Measurements from ENCODE around the gene GMPS. TPM values are rescaled to one million over a fixed set of nuclear protein-coding genes. Genes with fewer than 3 reads are reported as not detected.

The GMPS gene
- total and polyA plus RNA-seq, 2 of the 4 experiments (the other 2 are of a cell fraction) = 33.9 to 52.5 TPM

- Histone ChIP-seq H3K4me1 (ENCODE audit: control insufficient read depth, insufficient read depth, low read length) (0 out of 2 replicates have a peak, but pooled peaks cover 2% of the 10 kb centered on the region), H4K5ac (ENCODE audit: low read depth, low read length) (no peak overlapping the region), H3K27me3 (ENCODE audit: control insufficient read depth, insufficient read depth, low read length) (no peaks in the 10 kb centered on the region), H3K79me1 (ENCODE audit: low read depth in 1 of 2, low read length in 2 of 2) (no peaks in the 10 kb centered on the region), H2AK5ac (ENCODE audit: low read depth, low read length) (no peak overlapping the region), H2BK5ac (ENCODE audit: low read depth, low read length, poor library complexity, severe bottlenecking) (no peak overlapping the region), H2AFZ (replicated peaks; ENCODE audit: low read length, poor library complexity) (no peak overlapping the region), H2BK15ac (ENCODE audit: low read depth, low read length) (no peak overlapping the region), H3K27ac (ENCODE audit: insufficient read depth, low read length) (no peak overlapping the region), H3K18ac (ENCODE audit: low read depth, low read length) (no peak overlapping the region), H3K9me1 (ENCODE audit: insufficient read depth, low read length) (no peaks in the 10 kb centered on the region), H4K8ac (ENCODE audit: low read depth in 2 of 2, low read length in 2 of 2) (no peak overlapping the region), H3K23ac (ENCODE audit: low read depth, low read length) (no peak overlapping the region), H2BK20ac (ENCODE audit: low read depth, low read length) (no peak overlapping the region), H3K9ac (ENCODE audit: low read depth, low read length) (no peak overlapping the region), H4K20me1 (ENCODE audit: insufficient read depth, low read length) (no peaks in the 10 kb centered on the region), H3K56ac (ENCODE audit: extremely low read depth, insufficient read depth, low read length) (no peak overlapping the region), H4K91ac (ENCODE audit: insufficient read depth, low read depth, low read length) (no peak overlapping the region), H3K14ac (replicated peaks; ENCODE audit: low read depth, low read length) (no peak overlapping the region), H3K36me3 (ENCODE audit: control insufficient read depth, insufficient read depth, low read length) (peaks cover 19% of the 10 kb centered on the region), H3K9me3 (ENCODE audit: control insufficient read depth, insufficient read depth, low read length) (no peaks in the 10 kb centered on the region), H2AK9ac (replicated peaks; ENCODE audit: low read depth, low read length, poor library complexity) (no peak overlapping the region), H2BK120ac (ENCODE audit: low read depth, low read length) (no peak overlapping the region), H3K4ac (ENCODE audit: low read depth, low read length) (no peak overlapping the region), H3K4me2 (ENCODE audit: low read depth, low read length) (no peak overlapping the region), H3K4me3 (ENCODE audit: insufficient read depth, low read depth, low read length) (no peak overlapping the region)
- TF ChIP-seq FOS (IDR thresholded peaks at IDR 0.05; ENCODE audit: low read depth, low read length) (no peak), RCOR1 (IDR thresholded peaks at IDR 0.05; ENCODE audit: insufficient replicate concordance, low read length) (no peak), MXI1 (IDR thresholded peaks at IDR 0.05; ENCODE audit: borderline replicate concordance, low read depth, low read length) (no peak), SMC3 (IDR thresholded peaks at IDR 0.05; ENCODE audit: low read depth, low read length) (no peak), RFX5 (IDR thresholded peaks at IDR 0.05; ENCODE audit: low read depth, low read length) (no peak), CEBPB (IDR thresholded peaks at IDR 0.05; ENCODE audit: low read depth, low read length) (no peak), POLR2A (IDR thresholded peaks at IDR 0.05; ENCODE audit: low read depth, low read length) (no peak), CTCF (conservative IDR thresholded peaks at IDR 0.05; ENCODE audit: low read depth, low read length) (no peak), RAD21 (IDR thresholded peaks at IDR 0.05; ENCODE audit: low read length) (no peak), ELK1 (IDR thresholded peaks at IDR 0.05; ENCODE audit: borderline replicate concordance, low read depth, low read length) (no peak), MAZ (IDR thresholded peaks at IDR 0.05; ENCODE audit: borderline replicate concordance, low read depth, low read length) (no peak), NFE2L2 (IDR thresholded peaks at IDR 0.05; ENCODE audit: low read depth, low read length) (no peak), BHLHE40 (IDR thresholded peaks at IDR 0.05; ENCODE audit: low read depth, low read length) (no peak), CHD1 (IDR thresholded peaks at IDR 0.05; ENCODE audit: low read depth, low read length) (no peak), USF2 (IDR thresholded peaks at IDR 0.05; ENCODE audit: low read depth, low read length) (no peak), MAFK (IDR thresholded peaks at IDR 0.05; ENCODE audit: low read depth, low read length) (no peak)
- intact Hi-C loops (cut with micrococcal nuclease) (no loop called here), dilution Hi-C loops (cut with HindIII; ENCODE audit: low sequenced_read_pairs, unreplicated experiment) (no loop called here), in situ Hi-C loops (cut with MboI; ENCODE audit: low sequenced_read_pairs) (no loop called here)
- BruUV-seq (replicated peaks) = no TSS peak
- DNase-seq = no peak
- no peak for ATAC-seq (ENCODE audit: low read depth)
- POLR2A ChIA-PET (ENCODE audit: unreplicated experiment) = no interaction called here
- CTCF ChIA-PET = interaction anchor here (0.7 to 1.0 kb wide), 2 partner anchors 8 to 13 kb away, joined by 3 to 4 read pairs; no protein-coding TSS in a partner anchor
Observed at GRCh38 chr3:155919728-155920127, 49.3 kb downstream of the GMPS start.
